Skeletal muscle tissue (tissue), 4 donors: Measurements from ENCODE around the gene RPS28. TPM values are rescaled to one million over a fixed set of nuclear protein-coding genes. Genes with fewer than 3 reads are reported as not detected.

Experiments used
- H3K27ac ChIP-seq: one replicate; pipeline ENCODE4 v1.7.0; 2013; ENCODE audit warnings: mild to moderate bottlenecking, low read depth, low read length, inconsistent platforms
- H3K27me3 ChIP-seq, 3 donors: one replicate each; pipeline ENCODE4 v1.7.0; 2013; ENCODE audit warnings: low read length in 3 of 3; ENCODE audit not compliant: control insufficient read depth in 3 of 3, insufficient read depth in 3 of 3
- H3K36me3 ChIP-seq, 3 donors: one replicate each; pipeline ENCODE4 v1.7.0; 2013; ENCODE audit warnings: low read length in 3 of 3; ENCODE audit not compliant: control insufficient read depth in 3 of 3, insufficient read depth in 3 of 3
- H3K4me1 ChIP-seq, 3 donors: one replicate each; pipeline ENCODE4 v1.7.0; 2013; ENCODE audit warnings: low read length in 3 of 3, mild to moderate bottlenecking in 3 of 3; ENCODE audit not compliant: control insufficient read depth in 3 of 3, insufficient read depth in 3 of 3
- H3K4me3 ChIP-seq, 3 donors: one replicate each; pipeline ENCODE4 v1.7.0; 2013; ENCODE audit warnings: low read length in 3 of 3
- H3K9ac ChIP-seq, 3 donors: one replicate each; pipeline ENCODE4 v1.7.0; 2013; ENCODE audit warnings: low read length in 3 of 3, mild to moderate bottlenecking in 3 of 3, moderate library complexity in 2 of 3, low read depth in 1 of 3
- H3K9me3 ChIP-seq, 3 donors: one replicate each; pipeline ENCODE4 v1.7.0; 2013; ENCODE audit warnings: low read length in 3 of 3; ENCODE audit not compliant: control insufficient read depth in 3 of 3
- total RNA-seq: library from RNA; depleted of rRNA; stranded (reverse); fragments of >200 nt; gene quantifications from one replicate; pipeline ENCODE4 v1.2.3, GENCODE V29; 2014
- donor health status: Osteomylitis.

RPS28 gene
- total RNA-seq, 1 donor from 2014 or later = 371 TPM

DNA sequence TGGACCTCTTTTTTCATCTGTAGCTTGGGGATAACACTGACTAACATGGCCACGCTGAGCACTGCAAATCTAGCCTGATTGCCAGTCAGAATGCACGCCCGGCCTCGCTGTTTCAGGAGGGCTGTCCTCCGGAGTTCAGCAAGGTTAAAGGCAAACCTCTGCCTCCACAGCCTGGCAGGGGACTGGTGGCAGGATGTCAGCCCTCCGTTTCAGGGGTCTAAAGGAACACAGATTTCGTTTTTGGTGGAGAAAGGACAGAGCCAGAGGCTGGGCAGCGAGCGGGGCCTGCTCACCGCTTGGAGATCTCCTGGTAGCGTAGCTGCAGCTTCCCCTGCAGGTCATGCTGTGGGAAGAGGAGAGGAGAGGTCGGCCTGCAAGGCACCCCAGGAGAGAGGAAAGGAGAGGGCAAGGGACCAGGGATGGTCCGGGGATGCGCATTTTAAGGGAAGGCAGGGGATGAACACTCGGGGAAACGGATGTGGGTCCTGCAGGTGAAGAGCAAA is 681 bp upstream of the RPS28 start:
- H3K4me3 ChIP-seq = peak overlapping the region; percentile 99 to 100 (median 99)
- H3K27me3 ChIP-seq = no peaks in the 10 kb centered on the region
- no peaks in the 10 kb centered on the region for H3K9me3 ChIP-seq
- H3K9ac ChIP-seq = peak overlapping the region; percentile 100
- H3K27ac ChIP-seq = peak overlapping the region; percentile 94
- H3K36me3 ChIP-seq = peaks cover 22 to 30% (median 23%) of the 10 kb centered on the region in 3 donors
- H3K4me1 ChIP-seq = peaks cover 35 to 48% (median 39%) of the 10 kb centered on the region in 3 donors

DNA sequence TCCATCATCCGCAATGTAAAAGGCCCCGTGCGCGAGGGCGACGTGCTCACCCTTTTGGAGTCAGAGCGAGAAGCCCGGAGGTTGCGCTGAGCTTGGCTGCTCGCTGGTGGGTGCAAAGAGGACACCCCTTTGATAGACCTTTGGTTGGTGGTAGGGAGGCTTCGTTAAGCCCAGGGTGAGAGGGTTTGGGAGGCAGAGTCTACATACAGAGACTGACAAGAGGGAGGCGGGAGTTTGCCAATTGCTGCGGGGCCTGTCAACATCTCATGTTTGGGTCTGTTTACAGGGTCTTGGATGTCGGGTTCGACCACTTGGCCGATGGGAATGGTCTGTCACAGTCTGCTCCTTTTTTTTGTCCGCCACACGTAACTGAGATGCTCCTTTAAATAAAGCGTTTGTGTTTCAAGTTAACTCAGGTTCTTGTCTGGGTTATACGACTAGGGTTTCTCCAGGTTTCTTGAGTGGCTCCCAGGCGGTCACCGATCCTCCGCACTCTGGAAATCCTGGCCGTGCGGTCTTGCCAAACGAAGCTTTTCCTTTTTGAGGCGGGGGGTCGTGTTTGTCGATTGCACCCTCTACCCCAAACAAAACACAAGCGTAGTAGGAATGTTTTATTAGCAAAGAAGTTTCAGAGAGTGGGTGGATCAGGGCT is 816 bp downstream of the RPS28 start:
- H3K27me3 ChIP-seq = no peaks in the 10 kb centered on the region
- peaks cover 35 to 48% (median 39%) of the 10 kb centered on the region in 3 donors for H3K4me1 ChIP-seq
- peak overlapping the region; percentile 99 to 100 (median 99) for H3K4me3 ChIP-seq
- H3K9me3 ChIP-seq = no peaks in the 10 kb centered on the region
- peak overlapping the region; percentile 94 for H3K27ac ChIP-seq
- H3K9ac ChIP-seq = peak overlapping the region; percentile 91 to 100 (median 92)
- H3K36me3 ChIP-seq = peaks cover 14 to 25% (median 15%) of the 10 kb centered on the region in 3 donors

DNA sequence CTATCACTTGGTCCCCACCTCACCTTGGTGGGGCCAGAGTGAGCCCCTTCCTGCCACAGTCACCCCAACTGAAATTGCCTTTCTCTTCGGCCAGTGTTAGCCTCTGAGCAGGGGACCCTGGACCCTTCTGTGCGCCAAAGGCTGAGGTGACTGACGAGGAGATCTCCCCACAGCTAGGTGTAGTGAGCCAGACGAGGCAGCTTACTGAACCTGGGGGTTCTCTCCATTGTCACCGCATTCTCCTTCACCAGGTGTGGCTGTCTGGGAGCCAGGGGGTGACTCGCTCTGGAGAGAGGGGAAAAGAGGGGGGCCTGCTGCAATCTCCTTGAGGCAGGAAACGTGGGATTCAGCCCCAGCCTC is 1.3 kb downstream of the RPS28 start:
- Histone ChIP-seq H3K27ac (no peak overlapping the region), H3K9me3 (no peaks in the 10 kb centered on the region), H3K9ac (peak overlapping the region; percentile 91 to 100 (median 92)), H3K27me3 (no peaks in the 10 kb centered on the region), H3K4me1 (peaks cover 35 to 48% (median 39%) of the 10 kb centered on the region in 3 donors), H3K4me3 (peak overlapping the region; percentile 99 to 100 (median 99)), H3K36me3 (peaks cover 14 to 25% (median 15%) of the 10 kb centered on the region in 3 donors)

DNA sequence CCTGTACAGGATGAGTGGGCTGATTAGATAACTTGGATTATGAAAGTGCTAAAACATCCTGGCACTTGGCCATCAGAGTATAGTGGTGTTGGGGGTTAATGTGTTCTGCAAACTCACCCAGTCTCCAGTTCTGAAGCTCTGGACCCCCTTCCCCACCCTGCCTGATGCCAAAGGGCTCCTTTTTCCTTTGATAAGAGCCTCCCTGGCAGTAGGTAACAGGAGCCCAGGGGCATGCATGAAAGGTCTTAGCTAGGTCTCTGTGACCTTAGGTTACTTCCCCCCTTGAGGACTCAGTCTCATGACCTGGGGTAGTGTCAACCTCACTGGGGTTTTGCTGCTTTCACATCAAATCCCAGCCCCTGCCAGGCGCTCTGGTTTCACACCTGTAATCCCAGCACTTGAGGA is 2.5 kb downstream of the RPS28 start:
- Histone ChIP-seq H3K27me3 (no peaks in the 10 kb centered on the region), H3K27ac (no peak overlapping the region), H3K36me3 (peaks cover 14 to 25% (median 15%) of the 10 kb centered on the region in 3 donors), H3K4me1 (peaks cover 35 to 48% (median 39%) of the 10 kb centered on the region in 3 donors), H3K9me3 (no peaks in the 10 kb centered on the region), H3K4me3 (no peak overlapping the region), H3K9ac (no peak overlapping the region)

DNA sequence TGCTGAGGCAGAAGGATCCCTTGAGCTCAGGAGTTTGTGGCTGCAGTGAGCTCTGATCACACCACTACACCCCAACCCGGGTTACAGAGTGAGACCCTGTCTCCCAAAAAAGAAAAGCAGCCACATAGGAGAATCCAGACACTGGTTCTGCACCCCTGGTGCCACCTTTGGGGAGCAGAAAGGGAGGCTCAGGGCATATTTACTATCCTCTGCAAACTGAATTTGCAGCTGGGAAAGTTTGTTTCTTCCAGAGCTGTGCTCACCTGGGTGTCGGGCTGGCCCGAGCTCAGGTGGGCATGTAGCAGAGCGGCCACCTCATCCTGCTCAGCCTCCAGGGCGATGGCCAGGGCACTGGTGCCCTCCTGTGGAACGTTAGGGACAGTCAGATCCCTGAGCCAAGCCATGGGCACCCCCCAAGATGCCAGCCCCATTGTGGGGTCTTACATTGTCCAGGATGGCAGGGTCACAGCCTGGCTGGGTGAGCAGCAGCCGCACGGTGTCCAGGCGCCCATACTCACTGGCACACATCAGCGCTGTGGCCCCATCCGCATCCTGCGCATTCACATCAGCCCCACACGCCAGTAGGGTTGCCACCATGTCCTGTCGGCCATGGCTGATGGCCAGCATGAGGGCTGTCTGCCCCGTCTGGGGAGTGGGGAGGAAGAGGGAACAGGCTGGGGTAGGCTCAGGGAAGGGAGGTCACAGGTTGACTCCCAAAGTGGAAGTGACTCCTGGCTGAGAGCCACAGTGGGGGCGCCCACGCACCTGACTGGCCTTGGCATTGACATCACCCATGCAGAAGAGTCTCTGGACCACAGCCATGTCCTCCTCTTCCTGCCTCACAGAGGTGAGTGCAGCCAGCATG is 3.1 kb downstream of the RPS28 start:
- Histone ChIP-seq H3K27me3 (no peaks in the 10 kb centered on the region), H3K4me1 (peaks cover 35 to 48% (median 39%) of the 10 kb centered on the region in 3 donors)

DNA sequence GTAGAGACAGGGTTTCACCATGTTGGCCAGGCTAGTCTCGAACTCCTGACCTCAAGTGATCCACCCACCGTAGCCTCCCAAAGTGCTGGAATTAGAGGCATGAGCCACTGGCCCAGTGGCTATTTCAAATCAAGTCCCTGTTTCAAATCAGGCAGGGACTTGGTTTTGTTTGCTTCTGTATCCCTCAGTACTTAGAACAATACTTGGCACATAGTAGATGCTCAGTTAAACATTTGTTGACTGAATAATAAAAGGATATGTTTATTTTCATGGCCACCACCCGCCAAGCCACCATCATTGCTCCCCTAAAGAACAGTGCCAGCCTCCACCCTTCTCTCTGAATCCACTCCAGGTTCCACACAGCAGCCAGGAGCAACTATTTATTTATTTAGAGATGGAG is 4.2 kb downstream of the RPS28 start:
- no peak overlapping the region for H3K4me3 ChIP-seq
- no peak overlapping the region for H3K9ac ChIP-seq
- H3K27me3 ChIP-seq = no peaks in the 10 kb centered on the region
- peaks cover 14 to 25% (median 15%) of the 10 kb centered on the region in 3 donors for H3K36me3 ChIP-seq
- no peaks in the 10 kb centered on the region for H3K9me3 ChIP-seq
- H3K4me1 ChIP-seq = peaks cover 25 to 39% (median 31%) of the 10 kb centered on the region in 3 donors
- no peak overlapping the region for H3K27ac ChIP-seq

More for the DNA sequence above, 3.1 kb downstream of the RPS28 start:
- Histone ChIP-seq H3K9me3 (no peaks in the 10 kb centered on the region), H3K27ac (no peak overlapping the region), H3K9ac (no peak overlapping the region), H3K4me3 (no peak overlapping the region), H3K36me3 (peaks cover 14 to 25% (median 15%) of the 10 kb centered on the region in 3 donors)

DNA sequence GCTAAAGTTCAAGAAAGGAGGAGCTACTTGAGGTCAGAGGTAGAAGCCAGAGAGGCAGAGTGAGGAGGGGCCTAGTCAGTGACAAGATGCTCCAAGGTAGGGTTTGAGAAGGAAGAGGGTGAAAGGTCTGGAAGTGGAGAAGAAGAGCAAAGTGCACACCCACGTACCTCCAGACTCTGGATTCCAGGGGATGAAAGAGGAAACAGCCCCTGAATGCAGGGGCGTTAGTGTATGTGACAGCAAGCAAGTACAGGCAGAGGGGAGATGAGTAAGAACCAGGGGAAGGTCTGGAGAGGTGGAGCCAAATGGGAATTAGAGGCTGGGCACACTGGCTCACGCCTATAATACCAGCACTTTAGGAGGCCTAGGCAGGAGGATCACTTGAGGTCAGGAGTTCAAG is 8.7 kb downstream of the RPS28 start:
- H3K36me3 ChIP-seq = no peaks in the 10 kb centered on the region
- H3K9me3 ChIP-seq = no peaks in the 10 kb centered on the region
- H3K27me3 ChIP-seq = peaks cover 15 to 20% (median 17%) of the 10 kb centered on the region in 3 donors
- H3K4me1 ChIP-seq = peaks cover 0 to 12% (median 6%) of the 10 kb centered on the region in 3 donors
- H3K27ac ChIP-seq = no peak overlapping the region
- H3K9ac ChIP-seq = no peak overlapping the region
- no peak overlapping the region for H3K4me3 ChIP-seq

DNA sequence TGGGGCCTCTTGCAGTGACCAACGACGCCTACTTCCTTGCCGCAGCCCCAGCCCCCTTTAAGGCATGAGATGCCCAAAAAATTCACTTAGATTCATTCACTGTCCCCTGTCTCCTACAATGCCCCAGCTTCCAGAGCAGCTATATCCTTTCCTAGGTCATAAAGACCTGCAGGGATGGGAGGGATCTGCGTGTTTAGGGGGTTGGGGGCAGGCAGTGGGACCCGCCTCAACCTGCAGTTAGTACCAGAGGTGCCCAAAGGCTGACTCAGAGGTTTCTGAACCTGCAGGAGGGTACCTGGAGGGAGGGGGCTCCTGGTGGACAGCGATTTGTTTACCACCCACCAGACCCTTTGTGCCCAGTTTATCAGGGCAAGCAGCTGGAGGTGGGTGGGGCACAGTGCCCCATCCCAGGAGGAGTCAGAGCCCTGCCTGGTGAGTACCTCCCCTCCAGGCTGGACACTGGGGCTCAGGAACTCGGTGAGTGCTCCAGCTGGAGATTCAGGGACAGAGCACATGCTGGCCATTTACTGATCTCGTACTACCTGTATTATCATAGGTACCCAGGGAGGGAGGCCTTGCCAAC is 10.1 kb downstream of the RPS28 start:
- Histone ChIP-seq H3K36me3 (no peaks in the 10 kb centered on the region), H3K27me3 (peaks cover 15 to 25% (median 20%) of the 10 kb centered on the region in 3 donors), H3K4me1 (peaks cover 0 to 12% (median 6%) of the 10 kb centered on the region in 3 donors)

DNA sequence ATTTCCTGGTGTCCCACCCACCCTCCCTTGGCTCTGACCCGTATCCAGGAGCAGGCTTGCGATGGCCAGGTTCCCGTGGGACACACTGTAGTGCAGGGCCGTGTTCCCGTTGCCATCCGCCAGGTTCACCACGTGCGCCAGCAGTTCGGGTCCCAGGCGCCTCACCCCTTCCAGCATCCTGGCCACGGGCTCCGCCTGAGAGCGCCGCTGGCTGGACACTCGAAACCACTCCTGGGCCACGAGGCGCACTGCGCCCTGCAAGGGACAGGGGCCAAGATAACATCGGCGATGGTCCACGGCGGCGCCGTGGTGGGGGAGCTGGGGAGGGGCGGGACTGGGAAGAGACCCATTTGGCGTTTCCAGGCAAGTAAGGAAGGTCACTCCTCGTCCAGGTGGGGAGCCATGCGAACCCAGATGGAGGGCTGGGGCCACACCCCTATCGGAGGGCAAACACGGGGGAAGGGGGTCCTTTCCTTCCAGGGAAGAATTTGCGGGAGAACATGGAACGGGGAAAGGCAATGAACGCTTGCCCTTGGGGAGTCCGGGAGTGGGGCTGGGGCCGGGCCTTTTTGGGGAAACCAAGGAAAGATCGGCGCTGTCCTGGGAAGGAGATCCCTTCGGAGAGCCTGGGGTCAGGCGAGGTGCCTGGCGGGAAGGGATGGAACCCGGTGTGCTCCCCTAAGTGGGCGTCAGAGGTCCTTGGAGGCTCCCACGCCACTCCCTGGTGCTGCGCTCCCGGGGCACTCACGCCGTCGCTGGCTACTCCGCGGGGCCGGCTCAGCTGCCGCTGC is 11.9 kb downstream of the RPS28 start:
- H3K4me1 ChIP-seq = peaks cover 0 to 12% (median 9%) of the 10 kb centered on the region in 3 donors
- H3K4me3 ChIP-seq = peak overlapping the region in 1 of 3 donors; percentile 22
- H3K27ac ChIP-seq = no peak overlapping the region
- no peaks in the 10 kb centered on the region for H3K9me3 ChIP-seq
- H3K9ac ChIP-seq = no peak overlapping the region
- peaks cover 19 to 37% (median 20%) of the 10 kb centered on the region in 3 donors for H3K27me3 ChIP-seq
- no peaks in the 10 kb centered on the region for H3K36me3 ChIP-seq

More for the DNA sequence above, 10.1 kb downstream of the RPS28 start:
- no peak overlapping the region for H3K9ac ChIP-seq
- no peak overlapping the region for H3K4me3 ChIP-seq
- H3K27ac ChIP-seq = no peak overlapping the region
- H3K9me3 ChIP-seq = no peaks in the 10 kb centered on the region
